H9 (cell line): ENCODE data around the gene ABHD15. TPM values are rescaled to one million over a fixed set of nuclear protein-coding genes. Genes with fewer than 3 reads are reported as not detected.

Experiments used
- DNase-seq: peaks from one replicate; pipeline ENCODE4 v3.0.0-alpha.2; 2017
- H2AFZ ChIP-seq: one replicate; pipeline ENCODE4 v1.6.1; 2013; ENCODE audit warnings: mild to moderate bottlenecking, low read length, control low read depth, moderate library complexity
- H2AK5ac ChIP-seq: 2 replicates; pipeline ENCODE4 v1.6.1; 2013; ENCODE audit warnings: low read length, control low read depth, mixed read lengths; ENCODE audit not compliant: insufficient read length
- H2BK120ac ChIP-seq: one replicate; pipeline ENCODE4 v1.6.1; 2013; ENCODE audit warnings: low read depth, mild to moderate bottlenecking, low read length, control low read depth, inconsistent platforms; ENCODE audit not compliant: poor library complexity, severe bottlenecking
- H2BK12ac ChIP-seq: 2 replicates; pipeline ENCODE4 v1.6.1; 2013; ENCODE audit warnings: low read length, control low read depth, mixed read lengths, low read depth; ENCODE audit not compliant: insufficient read length
- H2BK15ac ChIP-seq: 2 replicates; pipeline ENCODE4 v1.6.1; 2013; ENCODE audit warnings: low read depth, low read length, control low read depth
- H2BK20ac ChIP-seq: one replicate; pipeline ENCODE4 v1.6.1; 2013; ENCODE audit warnings: low read depth, mild to moderate bottlenecking, low read length, control low read depth, inconsistent platforms; ENCODE audit not compliant: poor library complexity, severe bottlenecking
- H2BK5ac ChIP-seq: 2 replicates; pipeline ENCODE4 v1.6.1; 2013; ENCODE audit warnings: low read length, control low read depth, mixed read lengths; ENCODE audit not compliant: insufficient read length
- H3K14ac ChIP-seq: 2 replicates; pipeline ENCODE4 v1.6.1; 2013; ENCODE audit warnings: low read length, control low read depth; ENCODE audit not compliant: insufficient read depth
- H3K18ac ChIP-seq: 2 replicates; pipeline ENCODE4 v1.6.1; 2013; ENCODE audit warnings: low read depth, mild to moderate bottlenecking, mixed read lengths, low read length, control low read depth; ENCODE audit not compliant: insufficient read length
- H3K23ac ChIP-seq: 2 replicates; pipeline ENCODE4 v1.6.1; 2013; ENCODE audit warnings: low read length, control low read depth, mixed read lengths, low read depth; ENCODE audit not compliant: insufficient read length
- H3K23me2 ChIP-seq: 2 replicates; pipeline ENCODE4 v1.6.1; 2013; ENCODE audit warnings: low read depth, mild to moderate bottlenecking, mixed read lengths, low read length, control low read depth; ENCODE audit not compliant: insufficient read length, poor library complexity, severe bottlenecking
- H3K27ac ChIP-seq: 2 replicates; pipeline ENCODE4 v1.5.1; 2013; ENCODE audit warnings: low read length, control low read depth, mixed read lengths, low read depth; ENCODE audit not compliant: insufficient read length
- H3K27me3 ChIP-seq: 2 replicates; pipeline ENCODE4 v1.6.1; 2013; ENCODE audit warnings: low read length, control low read depth, inconsistent platforms; ENCODE audit not compliant: insufficient read depth
- H3K4ac ChIP-seq: 2 replicates; pipeline ENCODE4 v1.6.1; 2013; ENCODE audit warnings: low read depth, mild to moderate bottlenecking, control low read depth, inconsistent platforms, low read length, moderate library complexity
- H3K4me1 ChIP-seq: 2 replicates; pipeline ENCODE4 v1.6.1; 2013; ENCODE audit warnings: low read length, control low read depth, inconsistent platforms; ENCODE audit not compliant: insufficient read depth
- H3K4me2 ChIP-seq: 2 replicates; pipeline ENCODE4 v1.6.1; 2013; ENCODE audit warnings: low read length, control low read depth, mixed read lengths; ENCODE audit not compliant: insufficient read length, insufficient read depth
- H3K56ac ChIP-seq: 2 replicates; pipeline ENCODE4 v1.6.1; 2013; ENCODE audit warnings: low read depth, mild to moderate bottlenecking, mixed read lengths, low read length, control low read depth; ENCODE audit not compliant: insufficient read length
- H3K79me1 ChIP-seq: 2 replicates; pipeline ENCODE4 v1.6.1; 2013; ENCODE audit warnings: low read depth, mild to moderate bottlenecking, moderate library complexity, low read length, control low read depth, inconsistent platforms; ENCODE audit not compliant: insufficient read depth, poor library complexity, severe bottlenecking
- H3K79me2 ChIP-seq: 2 replicates; pipeline ENCODE4 v1.6.1; 2013; ENCODE audit warnings: low read length, control low read depth, inconsistent platforms; ENCODE audit not compliant: insufficient read depth
- H3K9ac ChIP-seq: 2 replicates; pipeline ENCODE4 v1.6.1; 2013; ENCODE audit warnings: low read length, control low read depth, mixed read lengths; ENCODE audit not compliant: insufficient read length; ENCODE audit errors: extremely low read depth
- H3K9me3 ChIP-seq: one replicate; pipeline ENCODE4 v1.6.1; 2013; ENCODE audit warnings: low read depth, low read length, inconsistent platforms; ENCODE audit not compliant: control insufficient read depth
- H3T11ph ChIP-seq: one replicate; pipeline ENCODE4 v1.6.1; 2013; ENCODE audit warnings: mild to moderate bottlenecking, low read length, control low read depth, inconsistent platforms
- H4K20me1 ChIP-seq: one replicate; pipeline ENCODE4 v1.6.1; 2013; ENCODE audit not compliant: control insufficient read depth, insufficient read length, insufficient read depth
- H4K5ac ChIP-seq: 2 replicates; pipeline ENCODE4 v1.6.1; 2013; ENCODE audit warnings: low read depth, mild to moderate bottlenecking, mixed read lengths, low read length, control low read depth; ENCODE audit not compliant: insufficient read length
- H4K8ac ChIP-seq: replicated peaks from 2 replicates; pipeline ENCODE4 v1.6.1; 2013; ENCODE audit warnings: low read length, control low read depth, mixed read lengths, low read depth; ENCODE audit not compliant: insufficient read length
- H4K91ac ChIP-seq: 2 replicates; pipeline ENCODE4 v1.6.1; 2013; ENCODE audit warnings: low read depth, mild to moderate bottlenecking, moderate library complexity, mixed read lengths, low read length, control low read depth; ENCODE audit not compliant: insufficient read length
- H3K27ac Mint-ChIP-seq, 3 experiments: 2 replicates in 2 of 3; 3 replicates in 1 of 3; pipeline ENCODE4 v1.8.0; 2020 to 2021; ENCODE audit warnings: mixed read lengths in 3 of 3, mild to moderate bottlenecking in 1 of 3, moderate library complexity in 1 of 3
- H3K27me3 Mint-ChIP-seq: 2 replicates; pipeline ENCODE4 v1.8.0; 2021; ENCODE audit warnings: low read depth, mild to moderate bottlenecking, moderate library complexity, mixed read lengths
- H3K36me3 Mint-ChIP-seq, 3 experiments: 2 replicates in 2 of 3; 3 replicates in 1 of 3; pipeline ENCODE4 v1.8.0; 2020 to 2021; ENCODE audit warnings: low read depth in 3 of 3, mixed read lengths in 3 of 3; ENCODE audit not compliant: insufficient read depth in 1 of 3
- H3K4me1 Mint-ChIP-seq, 2 experiments: 2 replicates each; pipeline ENCODE4 v1.8.0; 2020; ENCODE audit warnings: mixed read lengths in 2 of 2
- H3K4me3 Mint-ChIP-seq, 2 experiments: 2 replicates in 1 of 2; 3 replicates in 1 of 2; pipeline ENCODE4 v1.8.0; 2020 to 2021; ENCODE audit warnings: mild to moderate bottlenecking in 2 of 2, mixed read lengths in 2 of 2, moderate library complexity in 1 of 2
- H3K9me3 Mint-ChIP-seq, 2 experiments: 2 replicates in 1 of 2; 3 replicates in 1 of 2; pipeline ENCODE4 v1.8.0; 2020; ENCODE audit warnings: mild to moderate bottlenecking in 2 of 2, mixed read lengths in 2 of 2, moderate library complexity in 1 of 2
- CTCF ChIP-seq: fragments of 200-600 bp; sonication (generic); conservative IDR thresholded peaks from 3 replicates; pipeline ENCODE4 v1.8.0; 2021; ENCODE audit warnings: antibody characterized with exemption, mild to moderate bottlenecking
- WGBS: extraction: QIAGEN DNeasy Blood & Tissue Kit; methylation state at CpG from one replicate; pipeline ENCODE4 v1.1.7; 2013; ENCODE audit warnings: missing lambda C conversion rate, low lambda C conversion rate, mixed read lengths; ENCODE audit not compliant: insufficient read length; ENCODE audit errors: extremely low coverage; 5-methylcytosine and 5-hydroxymethylcytosine counted together
- total RNA-seq: library from RNA; stranded (reverse); gene quantifications from 2 replicates; pipeline ENCODE4 v1.2.1, GENCODE V29; 2021

ABHD15 gene
- total RNA-seq, 1 experiment from 2014 or later = 2.5 TPM

GRCh38 chr17:29595107-29595942 is 28.5 kb upstream of the ABHD15 start:
- no CpG with 5 or more reads among the region's 7 CpGs for WGBS

More at GRCh38 chr17:29595107-29595942, 28.5 kb upstream of the ABHD15 start:
- no peaks in the 10 kb centered on the region for H3K9me3 ChIP-seq
- H4K20me1 ChIP-seq = no peaks in the 10 kb centered on the region
- H3K4me3 Mint-ChIP-seq = peak overlapping the region in 1 of 2 experiments; percentile 88; a peak in 2 of 5 replicates
- H3K9me3 Mint-ChIP-seq = peaks cover 0 to 3% of the 10 kb centered on the region in 2 experiments; a peak in 1 of 5 replicates
- no peak overlapping the region for H4K5ac ChIP-seq
- DNase-seq = no peak
- no peak overlapping the region for H3K14ac ChIP-seq
- peaks cover 4% of the 10 kb centered on the region; the same call in 1 of the 2 replicates for H3K4me1 ChIP-seq
- no peaks in the 10 kb centered on the region for H3K79me1 ChIP-seq
- no peak overlapping the region for H2BK15ac ChIP-seq
- no peak overlapping the region for H2BK120ac ChIP-seq
- H3K27ac ChIP-seq = no peak overlapping the region
- no peak overlapping the region for H2BK20ac ChIP-seq
- H2BK5ac ChIP-seq = no peak overlapping the region
- no peak overlapping the region for H2AFZ ChIP-seq
- H4K91ac ChIP-seq = no peak overlapping the region
- H3K56ac ChIP-seq = no peak overlapping the region
- no peak overlapping the region for H2AK5ac ChIP-seq
- no peak overlapping the region for H3K23ac ChIP-seq
- H3K23me2 ChIP-seq = peaks cover 26% of the 10 kb centered on the region
- H3K4ac ChIP-seq = no peak overlapping the region
- H3K27me3 Mint-ChIP-seq = peaks cover 4% of the 10 kb centered on the region
- no peak overlapping the region for H4K8ac ChIP-seq
- H3T11ph ChIP-seq = no peak overlapping the region
- H3K36me3 Mint-ChIP-seq = peaks cover 0 to 2% (median 0%) of the 10 kb centered on the region in 3 experiments; a peak in 1 of 7 replicates
- H3K18ac ChIP-seq = no peak overlapping the region
- peaks cover 43 to 71% of the 10 kb centered on the region in 2 experiments for H3K4me1 Mint-ChIP-seq
- H3K27me3 ChIP-seq = no peaks in the 10 kb centered on the region
- H3K79me2 ChIP-seq = no peaks in the 10 kb centered on the region; the same call in 1 of the 2 replicates
- no peak overlapping the region for H2BK12ac ChIP-seq
- H3K27ac Mint-ChIP-seq = no peak overlapping the region
- H3K9ac ChIP-seq = no peak overlapping the region
- no peak for TF ChIP-seq CTCF
- no peak overlapping the region for H3K4me2 ChIP-seq
